Astrocyte of the cerebellum (primary cell): ENCODE measurements around the gene SLC24A4.

Source experiments
- DNase-seq: peaks from one replicate; pipeline ENCODE4 v3.0.0-alpha.2; 2011; ENCODE audit warnings: low read depth
- H3K4me3 ChIP-seq: 2 replicates; pipeline ENCODE4 v1.5.1; 2011; ENCODE audit warnings: mild to moderate bottlenecking, low read depth, low read length, moderate library complexity
- CTCF ChIP-seq: IDR thresholded peaks from 2 replicates; pipeline ENCODE4 v1.5.1; 2012; ENCODE audit warnings: low read length, low read depth, moderate library complexity, mild to moderate bottlenecking; ENCODE audit errors: missing control alignments
- in situ Hi-C: cut with HindIII; loops from 2 replicates; pipeline ENCODE4 v1.10.0; 2017; ENCODE audit warnings: low sequenced_read_pairs

SLC24A4 gene

GRCh38 chr14:92430686-92431085 is 107.7 kb downstream of the SLC24A4 start:
- in situ Hi-C loops: no loop called here
- no peak for DNase-seq
- TF ChIP-seq CTCF: no peak
- H3K4me3 ChIP-seq: no peak overlapping the region

GRCh38 chr14:92431199-92431725 is 108.3 kb downstream of the SLC24A4 start:
- H3K4me3 ChIP-seq: no peak overlapping the region
- no peak for DNase-seq
- no peak for TF ChIP-seq CTCF
- in situ Hi-C loops: no loop called here

GRCh38 chr14:92433407-92433806 is 110.4 kb downstream of the SLC24A4 start:
- in situ Hi-C loops: no loop called here
- DNase-seq: no peak
- TF ChIP-seq CTCF: no peak
- no peak overlapping the region for H3K4me3 ChIP-seq

- no peak for TF ChIP-seq CTCF
- in situ Hi-C loops: no loop called here
- H3K4me3 ChIP-seq: no peak overlapping the region
- DNase-seq: no peak
These were observed 112.2 kb downstream of the SLC24A4 start for GRCh38 chr14:92435154-92435553.

GRCh38 chr14:92436115-92436776 is 113.3 kb downstream of the SLC24A4 start:
- H3K4me3 ChIP-seq: no peak overlapping the region
- no peak for TF ChIP-seq CTCF
- in situ Hi-C loops: no loop called here
- no peak for DNase-seq

GRCh38 chr14:92437309-92437708 is 114.3 kb downstream of the SLC24A4 start:
- TF ChIP-seq CTCF: no peak
- DNase-seq: no peak
- in situ Hi-C loops: no loop called here
- H3K4me3 ChIP-seq: no peak overlapping the region
